ENCODE data around the gene DLGAP1.
"Not testable (repeated sequence)": the region's sequence is repeated elsewhere in the genome, so short reads cannot be mapped to it uniquely, and the experiment has no call there.

DLGAP1 gene

DNA sequence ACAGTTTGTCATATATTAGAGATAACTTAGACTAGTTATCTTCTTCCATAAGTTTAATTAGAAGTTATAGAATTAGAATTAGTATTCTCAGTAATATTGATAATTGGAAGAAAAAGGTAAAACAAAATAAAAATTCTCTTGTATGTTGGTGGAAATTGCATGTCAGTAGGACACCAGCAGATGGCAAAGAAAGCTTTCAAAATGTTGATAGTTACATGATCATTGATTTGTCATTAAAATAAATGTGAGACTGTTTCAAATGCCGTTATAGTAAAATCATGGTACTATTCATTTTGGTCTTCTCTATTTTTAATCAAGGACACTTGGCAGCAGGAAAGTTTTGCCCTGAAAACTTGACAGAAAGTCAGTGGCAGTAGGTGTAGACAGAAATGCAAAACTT lies 734.9 kb downstream of the DLGAP1 start:
- DNase-seq (ENCODE audit: low spot score) = no peak

DNA sequence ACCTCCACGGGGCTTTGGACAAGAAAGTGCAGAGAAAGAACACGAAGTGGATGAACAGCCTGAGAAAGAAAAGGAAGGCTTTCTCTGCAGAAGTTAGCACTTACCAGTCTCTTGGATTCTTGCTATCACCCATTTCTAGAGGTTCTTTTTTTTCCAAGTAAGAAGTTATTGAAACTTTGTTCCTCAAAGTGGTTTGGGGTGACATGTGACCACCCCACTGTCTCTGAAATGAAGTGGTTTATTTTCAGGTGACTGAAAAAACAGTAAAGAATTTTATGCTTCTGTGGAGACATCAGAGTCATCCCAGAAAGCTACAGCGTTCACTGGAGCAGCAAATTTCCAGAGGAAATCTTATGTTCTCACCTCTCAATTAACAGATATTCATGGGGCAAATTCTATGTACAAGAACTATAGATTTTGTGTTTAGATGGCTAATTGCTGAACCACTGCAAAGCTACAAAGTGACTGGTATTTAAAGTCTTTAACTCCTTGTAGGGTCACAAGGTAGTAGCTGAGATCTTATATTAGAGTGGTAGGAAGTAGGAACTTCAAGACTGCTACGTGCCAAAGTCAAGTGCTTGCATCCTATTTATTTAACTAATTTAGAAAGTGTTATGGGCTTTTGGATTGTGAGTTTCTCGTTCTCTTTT lies 737.6 kb downstream of the DLGAP1 start:
- no peak for DNase-seq (ENCODE audit: low spot score)

DNA sequence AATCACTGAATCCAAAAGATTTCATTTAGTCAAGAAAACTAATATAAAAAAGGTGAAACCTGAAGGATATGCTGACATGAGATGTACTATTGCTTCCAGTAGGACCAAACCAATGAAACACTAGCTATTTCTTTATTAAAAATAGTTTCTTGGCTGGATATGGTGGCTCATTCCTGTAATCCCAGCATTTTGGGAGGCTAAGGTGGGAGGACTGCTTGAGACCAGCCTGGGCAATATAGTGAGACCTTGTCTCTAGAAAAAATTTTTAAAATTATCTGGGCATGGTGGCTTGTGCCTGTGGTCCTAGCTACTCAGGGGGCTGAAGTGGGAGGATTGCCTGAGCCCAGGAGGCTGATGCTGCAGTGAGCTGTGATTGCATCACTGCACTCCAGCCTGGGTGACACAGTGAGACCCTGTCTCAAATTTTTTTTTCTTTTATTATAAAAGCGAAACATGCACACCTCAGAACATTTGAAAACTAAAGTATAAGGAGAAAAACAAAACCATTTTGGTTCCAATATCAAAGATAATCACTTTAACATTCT lies 738.9 kb downstream of the DLGAP1 start:
- no peak for DNase-seq (ENCODE audit: low spot score)

DNA sequence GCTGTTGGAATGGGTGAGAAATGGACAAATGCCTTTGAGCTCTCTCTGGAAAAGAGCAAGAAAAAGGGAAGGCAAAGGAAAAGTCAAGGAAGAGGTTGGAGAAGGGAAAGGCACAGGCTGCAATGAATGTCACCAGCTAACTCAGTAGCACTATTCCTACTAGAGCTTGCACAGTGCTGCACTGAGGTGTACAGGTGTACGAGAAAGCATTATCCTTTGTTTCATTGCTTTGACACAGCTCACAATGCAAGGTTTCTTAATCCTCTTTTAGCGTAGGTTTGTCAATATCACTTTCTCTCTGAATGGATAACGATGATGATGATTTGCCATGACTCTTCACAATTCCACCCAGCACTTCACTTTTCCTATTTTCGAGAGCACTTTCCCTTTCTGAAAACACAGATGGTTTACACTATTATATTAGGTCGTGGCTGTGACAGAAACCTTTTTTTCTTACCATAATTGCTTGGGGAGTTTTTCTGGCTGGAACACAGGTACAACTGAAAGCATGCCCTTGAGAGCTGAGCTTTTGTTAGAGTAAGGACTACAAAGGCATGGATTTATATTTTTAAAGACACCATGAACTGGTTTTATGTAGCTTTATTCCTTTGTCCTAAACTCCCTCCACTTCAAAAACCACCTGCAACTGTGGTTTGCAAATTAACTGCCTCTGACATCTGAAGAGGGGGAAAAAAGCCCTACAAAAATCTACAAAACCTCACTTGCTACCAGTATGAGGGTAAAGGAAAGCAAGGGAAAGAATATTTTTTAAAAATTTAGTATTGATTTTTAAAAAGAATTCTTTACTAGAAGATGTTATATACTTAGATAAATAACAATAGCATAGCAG lies 739.7 kb downstream of the DLGAP1 start:
- DNase-seq (ENCODE audit: low spot score) = no peak

DNA sequence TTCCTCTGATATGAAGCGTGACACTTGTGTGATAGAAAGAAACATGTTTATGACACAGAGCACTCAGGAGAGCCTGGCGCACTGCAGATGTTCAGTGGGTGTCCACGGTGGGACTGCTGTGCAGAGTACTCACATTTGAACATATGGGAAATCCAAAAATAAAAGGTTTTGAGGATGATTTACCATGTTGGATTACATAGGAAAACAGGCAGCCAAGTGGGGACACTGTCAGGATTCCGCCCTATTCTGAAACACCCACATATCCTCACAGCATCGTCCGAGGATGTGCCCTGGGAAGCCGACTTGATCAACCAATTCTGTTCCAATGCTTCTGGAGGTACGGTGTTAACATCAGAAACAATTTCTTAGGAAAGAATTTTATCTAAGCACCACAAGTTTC lies 741.4 kb downstream of the DLGAP1 start:
- DNase-seq (ENCODE audit: low spot score) = no peak

DNA sequence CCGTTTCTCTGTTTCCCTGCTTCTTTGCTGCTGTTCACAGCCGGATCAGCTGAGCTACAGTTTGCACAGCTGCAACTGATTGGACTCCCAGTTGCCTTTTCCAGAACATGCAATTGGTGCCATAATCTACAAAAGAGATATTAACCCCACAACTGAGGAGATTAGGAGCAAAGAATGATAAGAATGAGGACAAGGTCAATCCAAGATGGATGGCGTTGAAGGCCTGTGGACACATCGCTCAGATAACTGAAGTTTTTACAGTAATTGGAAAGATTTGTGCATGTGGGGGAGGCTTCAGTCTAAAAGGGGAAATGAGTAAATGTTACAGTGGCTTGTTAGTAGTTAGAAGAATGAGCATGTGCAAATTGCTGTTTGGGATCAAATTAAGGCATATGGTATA lies 741.9 kb downstream of the DLGAP1 start:
- no peak for DNase-seq (ENCODE audit: low spot score)

DNA sequence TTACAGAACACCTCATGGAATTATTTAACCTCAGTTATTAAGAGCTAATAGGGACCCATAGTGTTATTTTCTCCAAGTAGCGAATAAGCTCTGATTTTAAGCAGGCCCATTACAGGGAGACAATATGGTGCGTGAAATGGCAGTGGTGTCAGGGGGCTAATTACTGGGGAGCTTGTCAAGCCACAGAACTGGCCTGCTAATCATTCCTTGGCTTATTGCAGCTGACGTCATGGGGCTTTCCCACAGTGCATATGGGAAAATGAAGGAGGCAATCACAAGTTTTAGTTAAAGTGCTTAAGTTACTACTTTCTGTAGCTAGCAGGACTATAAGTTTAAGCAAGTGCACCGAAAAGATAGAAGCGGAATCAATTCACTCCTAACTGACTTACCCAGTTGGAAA lies 742.6 kb downstream of the DLGAP1 start:
- DNase-seq (ENCODE audit: low spot score) = no peak

DNA sequence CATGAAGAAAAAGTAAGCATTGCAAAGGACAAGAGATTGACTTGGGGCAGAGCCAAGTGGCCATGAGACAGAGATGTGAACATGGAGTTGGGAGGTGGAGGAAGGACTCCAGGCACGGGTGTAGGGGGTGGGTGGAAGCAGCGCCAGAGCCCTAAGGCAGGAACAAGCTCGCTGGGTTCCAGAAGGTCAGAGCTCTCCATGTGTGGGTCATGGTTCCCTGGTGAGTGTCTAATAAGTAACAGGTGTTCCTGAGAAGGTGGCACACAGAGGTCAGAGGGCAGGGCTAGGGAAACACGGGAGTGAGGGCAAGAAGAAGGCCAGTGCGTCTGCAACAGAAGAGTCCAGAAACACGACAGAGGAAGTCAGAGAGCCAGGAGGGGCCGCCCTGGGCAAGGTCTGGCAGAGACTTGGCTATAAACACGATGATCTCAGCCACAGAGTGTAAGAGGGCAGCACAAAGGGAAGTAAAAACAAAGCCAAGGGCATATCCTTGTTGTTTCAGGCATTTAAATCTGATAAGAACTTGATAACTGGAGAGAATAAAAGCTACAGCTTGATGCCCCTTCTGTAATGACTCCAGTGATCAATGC lies 744.3 kb downstream of the DLGAP1 start:
- no peak for DNase-seq (ENCODE audit: low spot score)

DNA sequence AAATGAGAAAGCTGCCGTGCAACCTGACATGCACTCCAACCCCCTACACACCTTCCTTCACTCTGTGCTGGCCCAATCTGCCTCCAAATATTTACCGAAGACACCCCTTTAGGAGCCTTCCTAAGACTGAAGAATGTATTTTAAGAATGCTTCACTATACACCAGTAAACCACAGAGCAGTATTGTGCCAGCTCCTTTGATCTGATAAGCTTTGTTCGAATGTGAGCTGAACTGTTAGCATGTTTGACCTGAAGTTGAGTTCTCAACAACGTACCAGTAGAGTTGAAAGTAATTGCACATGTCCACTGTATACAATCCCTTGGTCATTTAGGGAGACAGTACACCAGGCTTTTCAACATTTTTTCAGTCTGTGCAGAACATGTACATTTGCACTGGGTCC lies 745.9 kb downstream of the DLGAP1 start:
- no peak for DNase-seq (ENCODE audit: low spot score)

DNA sequence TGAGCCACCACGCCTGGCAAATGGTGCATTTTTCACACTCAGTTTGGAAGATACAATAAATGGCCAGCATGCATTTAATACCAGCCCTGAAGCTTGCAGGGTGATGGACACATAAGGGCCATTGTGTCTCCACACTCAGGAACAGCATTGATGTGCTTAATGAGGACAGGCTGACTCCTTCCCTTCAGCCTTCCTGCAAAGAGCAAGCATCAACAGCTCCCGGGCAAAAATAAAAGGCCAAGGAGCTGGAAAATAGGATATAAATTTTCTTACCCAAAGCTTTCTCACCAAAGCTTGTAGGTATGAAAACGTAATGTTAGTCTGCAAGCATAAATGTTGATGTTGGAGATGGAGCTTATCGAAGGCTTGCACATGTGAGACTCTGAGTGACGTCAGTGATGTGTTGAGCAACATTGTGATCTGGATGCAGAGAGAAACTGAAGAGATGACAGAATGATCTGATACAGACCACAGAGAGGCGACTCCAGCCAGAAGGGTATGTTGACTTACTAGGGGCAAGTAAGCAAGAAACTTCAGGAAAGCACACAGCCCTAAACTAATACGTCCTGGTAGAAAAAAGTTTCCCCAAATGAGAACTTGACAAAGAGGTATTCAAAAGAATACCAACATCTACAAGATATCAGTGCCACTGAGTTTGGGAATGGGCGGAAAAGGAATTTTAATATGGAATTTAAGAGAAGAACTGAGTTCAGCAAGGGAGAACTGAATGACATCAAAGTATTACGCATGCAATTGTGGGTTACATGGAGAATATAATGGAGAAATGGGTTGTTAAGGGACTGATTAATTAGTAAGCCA lies 748.6 kb downstream of the DLGAP1 start:
- DNase-seq (ENCODE audit: low spot score) = no peak

DNA sequence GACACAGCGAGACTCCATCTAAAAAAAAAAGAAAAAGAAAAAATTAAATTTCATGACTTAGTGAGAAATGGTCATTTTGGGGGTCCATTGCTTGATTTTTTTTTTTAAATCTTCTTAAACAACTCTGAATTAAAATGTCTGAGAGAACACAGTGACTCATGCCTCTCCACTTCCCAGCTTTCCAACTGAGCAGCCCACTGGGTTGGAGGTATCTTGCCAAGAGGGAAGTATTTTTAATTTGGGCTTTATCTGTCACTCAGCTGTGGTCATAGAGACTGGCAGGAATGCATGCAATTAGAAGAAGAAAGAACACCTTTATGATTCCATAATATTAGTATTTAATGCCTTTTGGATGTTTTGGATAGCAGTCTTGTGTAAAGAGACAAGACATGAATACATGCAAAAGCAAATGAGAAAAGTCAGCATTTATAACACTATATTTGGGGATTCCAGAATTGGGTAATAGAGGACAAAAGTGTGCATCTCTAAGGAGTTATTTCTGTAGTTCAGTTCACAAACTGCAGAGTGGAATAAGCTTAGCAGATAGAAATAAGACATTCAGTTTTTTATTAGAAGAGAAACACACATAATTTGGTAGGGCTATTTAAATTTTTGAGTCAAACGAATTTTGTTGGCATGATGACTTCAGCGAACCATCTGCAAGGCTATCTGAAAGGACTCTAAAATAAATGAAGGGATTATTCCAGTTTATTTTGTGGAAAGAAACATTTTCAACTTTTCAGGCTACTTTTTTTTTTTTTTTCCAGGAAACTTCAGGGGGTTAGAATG lies 750.4 kb downstream of the DLGAP1 start:
- DNase-seq (ENCODE audit: low spot score) = no peak

DNA sequence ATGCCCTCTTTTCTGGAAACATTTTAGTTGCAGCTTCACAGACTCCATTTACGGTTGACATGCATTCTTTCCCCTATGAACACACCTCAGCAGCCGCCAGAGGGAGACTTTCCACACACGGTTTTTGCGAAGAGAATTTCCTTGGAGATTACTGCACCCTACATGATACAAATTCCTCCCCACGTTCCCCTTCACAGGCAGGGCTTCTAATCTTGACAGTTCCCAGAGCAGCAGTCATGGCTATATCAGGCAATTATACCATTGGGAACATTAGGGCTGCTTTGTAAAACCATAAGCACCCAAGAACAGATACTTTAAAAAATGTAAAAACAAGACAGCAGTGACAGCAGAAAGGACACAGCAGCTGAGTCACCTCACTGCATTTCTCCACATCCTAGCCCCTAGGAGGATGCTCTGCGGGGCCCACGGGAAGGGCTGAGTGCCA lies 751.4 kb downstream of the DLGAP1 start:
- DNase-seq (ENCODE audit: low spot score) = peak; percentile 77

DNA sequence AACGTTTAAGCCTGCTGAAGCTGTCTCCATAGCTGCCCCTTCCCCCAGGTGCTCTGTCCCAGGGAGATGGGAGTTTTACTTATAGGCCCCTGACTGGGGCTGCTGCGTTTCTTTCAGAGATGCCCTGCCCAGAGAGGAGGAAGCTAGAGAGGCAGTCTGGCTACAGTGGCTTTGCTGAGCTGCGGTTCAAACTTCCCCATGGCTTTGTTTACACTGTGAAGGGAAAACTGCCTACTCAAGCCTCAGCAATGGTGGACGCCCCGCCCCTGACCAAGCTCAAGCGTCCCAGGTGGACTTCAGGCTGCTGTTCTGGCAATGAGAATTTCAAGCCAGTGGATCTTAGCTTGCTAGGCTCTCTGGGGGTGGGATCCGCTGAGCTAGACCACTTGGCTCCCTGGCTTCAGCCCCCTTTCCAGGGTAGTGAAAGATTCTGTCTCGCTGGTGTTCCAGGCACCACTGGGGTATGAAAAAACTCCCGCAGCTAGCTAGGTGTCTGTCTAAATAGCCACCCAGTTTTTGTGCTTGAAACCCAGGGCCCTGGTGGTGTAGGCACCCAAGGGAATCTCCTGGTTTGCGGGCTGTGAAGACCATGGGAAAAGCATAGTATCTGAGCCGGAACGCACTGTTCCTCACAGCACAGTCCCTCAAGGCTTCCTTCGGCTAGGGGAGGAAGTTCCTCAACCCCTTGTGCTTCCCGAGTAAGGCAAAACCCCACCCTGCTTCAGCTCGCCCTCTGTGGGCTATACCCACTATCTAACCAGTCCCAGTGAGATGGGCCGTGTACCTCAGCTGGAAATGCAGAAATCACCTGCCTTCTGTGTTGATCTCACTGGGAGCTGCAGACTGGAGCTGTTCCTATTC lies 755.2 kb downstream of the DLGAP1 start:
- not testable (repeated sequence) for DNase-seq (ENCODE audit: low spot score)

DNA sequence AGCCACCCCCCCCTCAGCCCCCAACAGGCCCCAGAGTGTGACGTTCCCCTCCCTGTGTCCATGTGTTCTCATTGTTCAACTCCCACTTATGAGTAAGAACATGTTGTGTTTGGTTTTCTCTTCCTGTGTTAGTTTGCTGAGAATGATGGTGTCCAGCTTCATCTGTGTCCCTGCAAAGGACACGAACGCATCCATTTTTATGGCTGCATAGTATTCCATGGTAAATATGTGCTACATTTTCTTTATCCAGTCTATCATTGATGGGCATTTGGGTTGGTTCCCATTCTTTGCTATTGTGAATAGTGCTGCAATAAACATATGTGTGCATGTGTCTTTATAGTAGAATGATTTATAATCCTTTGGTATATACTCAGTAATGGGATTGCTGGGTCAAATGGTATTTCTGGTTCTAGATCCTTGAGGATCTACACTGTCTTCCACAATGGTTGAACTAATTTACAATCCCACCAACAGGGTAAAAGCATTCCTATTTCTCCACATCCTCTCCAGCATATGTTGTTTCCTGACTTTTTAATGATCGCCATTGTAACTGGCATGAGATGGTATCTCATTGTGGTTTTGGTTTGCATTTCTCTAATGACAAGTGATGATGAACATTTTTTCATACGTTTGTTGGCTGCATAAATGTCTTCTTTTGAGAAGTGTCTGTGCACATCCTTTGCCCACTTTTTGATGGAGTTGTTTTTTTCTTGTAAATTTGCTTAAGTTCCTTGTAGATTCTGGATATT lies 760.9 kb downstream of the DLGAP1 start:
- not testable (repeated sequence) for DNase-seq (ENCODE audit: low spot score)

DNA sequence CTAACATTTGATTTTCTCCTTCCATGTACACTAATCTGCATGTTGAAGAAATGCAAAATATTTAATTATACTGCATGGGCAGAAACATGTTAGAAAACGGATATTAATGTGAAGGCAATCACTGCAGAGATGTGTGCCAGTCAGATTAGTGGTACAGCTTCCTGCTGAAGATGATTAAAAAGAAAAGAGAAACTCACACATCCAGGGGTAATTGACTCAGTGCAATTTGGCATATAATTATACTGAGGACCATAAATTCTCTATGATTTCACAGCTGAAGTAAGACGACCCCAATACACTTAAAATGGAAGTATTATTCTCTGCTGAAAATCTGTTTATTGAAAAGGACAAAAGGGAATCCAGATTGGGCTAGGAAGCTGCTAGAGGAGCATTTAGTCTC lies 761.7 kb downstream of the DLGAP1 start:
- DNase-seq (ENCODE audit: low spot score) = no peak

DNA sequence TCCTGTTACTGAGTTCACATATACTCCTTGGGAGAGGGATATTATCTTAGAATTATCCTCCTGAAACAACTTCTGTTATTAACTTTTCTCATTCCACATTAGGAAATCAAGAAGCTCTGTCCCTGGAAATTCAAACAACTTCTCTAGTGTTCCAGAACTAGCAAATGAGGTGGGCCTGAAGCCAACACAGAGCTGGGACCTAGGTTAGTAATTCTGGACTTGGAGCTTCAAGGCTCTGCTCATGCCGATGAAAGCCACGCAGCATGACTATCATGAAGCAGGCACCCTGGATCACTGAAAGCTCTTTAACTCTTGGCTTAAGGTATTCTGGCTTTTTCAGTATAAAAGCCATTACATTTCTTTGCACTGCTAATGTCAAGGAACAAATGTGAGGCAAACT lies 762.4 kb downstream of the DLGAP1 start:
- DNase-seq (ENCODE audit: low spot score) = no peak

DNA sequence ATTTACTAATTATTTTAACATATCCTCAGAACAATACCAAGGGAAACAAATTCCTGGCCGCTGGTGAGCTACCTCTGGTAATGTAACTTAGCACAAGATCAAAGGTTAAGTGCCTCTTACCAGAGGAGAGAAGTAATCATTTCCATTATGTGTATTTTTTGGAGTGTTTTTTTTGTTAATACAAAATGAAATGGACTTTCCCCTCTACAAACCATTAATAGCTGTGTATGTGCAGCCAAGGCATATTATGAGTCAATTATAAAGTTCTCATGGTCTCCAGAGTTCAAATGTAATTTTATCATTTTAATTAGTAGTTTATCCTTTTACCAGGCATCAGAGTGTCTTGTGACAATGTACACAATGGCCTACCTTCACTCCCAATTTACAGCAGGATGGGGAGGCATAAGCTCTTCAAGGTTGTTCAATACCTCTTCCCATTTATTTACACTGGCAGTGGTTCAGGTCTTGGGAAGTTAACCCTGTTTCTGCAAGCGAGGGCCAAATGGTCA lies 762.9 kb downstream of the DLGAP1 start:
- DNase-seq (ENCODE audit: low spot score) = no peak

DNA sequence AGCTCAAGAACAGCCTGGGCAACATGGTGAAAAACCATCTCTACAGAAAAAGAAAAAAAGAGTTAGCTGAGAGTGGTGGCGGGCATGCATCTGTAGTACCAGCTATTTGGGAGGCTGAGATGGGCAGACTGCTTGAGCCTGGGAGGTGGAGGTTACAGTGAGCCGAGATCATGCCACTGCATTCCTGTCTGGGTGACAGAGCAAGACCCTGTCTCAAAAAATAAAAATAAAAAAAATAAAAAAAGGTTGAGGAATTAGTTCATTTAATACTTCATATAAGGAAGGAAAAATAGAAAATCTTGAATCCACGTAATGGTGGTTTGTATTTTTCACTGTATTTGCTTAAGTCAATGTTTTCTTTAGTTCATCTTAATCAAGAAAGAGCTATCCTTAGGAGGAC lies 763.4 kb downstream of the DLGAP1 start:
- no peak for DNase-seq (ENCODE audit: low spot score)

DNA sequence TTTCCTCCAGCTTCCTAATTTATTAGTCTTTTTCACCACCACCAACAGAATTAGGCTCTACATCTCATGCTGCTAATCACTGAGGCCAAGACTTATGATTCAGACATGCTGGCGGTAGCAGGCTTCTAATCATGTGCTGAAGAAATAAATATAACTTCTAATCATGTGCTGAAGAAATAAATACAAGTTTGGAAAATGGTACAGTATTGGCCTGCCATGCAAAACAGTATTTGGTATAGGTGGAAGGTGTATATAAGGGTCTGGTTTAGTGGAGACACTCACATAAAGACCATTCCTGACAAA lies 764.4 kb downstream of the DLGAP1 start:
- DNase-seq (ENCODE audit: low spot score) = no peak
